B cell (primary cell): ENCODE results near the gene SERPINA12.

Experiments used
- EZH2 ChIP-seq: IDR thresholded peaks from 2 replicates; pipeline ENCODE4 v1.6.1; 2012; ENCODE audit warnings: borderline replicate concordance, low read depth, mild to moderate bottlenecking, moderate library complexity, low read length; ENCODE audit not compliant: insufficient read depth, poor library complexity, severe bottlenecking
- TF ChIP-seq, protein P1 (sequence below): fragments of 200-600 bp; IDR thresholded peaks from one replicate; pipeline ENCODE4 v1.8.0; 2022; ENCODE audit warnings: antibody characterized with exemption, mild to moderate bottlenecking

DNA sequence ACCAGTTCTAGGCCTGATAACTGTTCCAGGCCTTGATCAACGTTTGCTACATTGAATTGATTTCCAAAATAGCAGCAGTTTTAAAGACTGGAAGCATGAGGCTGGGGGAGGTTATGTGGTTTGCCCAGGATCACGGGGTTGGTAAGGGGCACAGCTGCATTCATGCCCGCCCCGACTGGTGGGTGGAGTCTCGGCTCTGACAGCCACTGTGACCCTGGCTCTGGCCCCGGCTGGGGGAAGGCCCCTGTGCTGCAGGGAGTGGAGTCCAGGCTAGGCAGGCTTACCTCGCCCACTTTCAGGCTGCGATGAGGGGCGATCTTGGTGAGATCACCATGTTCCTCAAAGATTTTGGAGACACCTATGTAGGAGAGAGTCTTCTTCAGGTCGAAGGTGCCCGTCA, 19.9 kb downstream of the SERPINA12 start:
- TF ChIP-seq, protein P1, sequence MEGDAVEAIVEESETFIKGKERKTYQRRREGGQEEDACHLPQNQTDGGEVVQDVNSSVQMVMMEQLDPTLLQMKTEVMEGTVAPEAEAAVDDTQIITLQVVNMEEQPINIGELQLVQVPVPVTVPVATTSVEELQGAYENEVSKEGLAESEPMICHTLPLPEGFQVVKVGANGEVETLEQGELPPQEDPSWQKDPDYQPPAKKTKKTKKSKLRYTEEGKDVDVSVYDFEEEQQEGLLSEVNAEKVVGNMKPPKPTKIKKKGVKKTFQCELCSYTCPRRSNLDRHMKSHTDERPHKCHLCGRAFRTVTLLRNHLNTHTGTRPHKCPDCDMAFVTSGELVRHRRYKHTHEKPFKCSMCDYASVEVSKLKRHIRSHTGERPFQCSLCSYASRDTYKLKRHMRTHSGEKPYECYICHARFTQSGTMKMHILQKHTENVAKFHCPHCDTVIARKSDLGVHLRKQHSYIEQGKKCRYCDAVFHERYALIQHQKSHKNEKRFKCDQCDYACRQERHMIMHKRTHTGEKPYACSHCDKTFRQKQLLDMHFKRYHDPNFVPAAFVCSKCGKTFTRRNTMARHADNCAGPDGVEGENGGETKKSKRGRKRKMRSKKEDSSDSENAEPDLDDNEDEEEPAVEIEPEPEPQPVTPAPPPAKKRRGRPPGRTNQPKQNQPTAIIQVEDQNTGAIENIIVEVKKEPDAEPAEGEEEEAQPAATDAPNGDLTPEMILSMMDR: no peak
- TF ChIP-seq EZH2: no peak
